Activated T-helper 17 cell treated with anti-CD3 and anti-CD28 coated beads, Interleukin-2, amount 50 U/mL, for 72 hours (primary cell): ENCODE measurements around the gene MYO10. TPM values are rescaled to one million over a fixed set of nuclear protein-coding genes. Genes with fewer than 3 reads are reported as not detected.

Source experiments
- ATAC-seq: fragments of 150-1000 bp; cut with Tn5 transposase; replicated peaks from 2 replicates; pipeline ENCODE4 v1.10.0; 2021; ENCODE audit warnings: mild to moderate bottlenecking, moderate library complexity
- H3K27ac Mint-ChIP-seq: one replicate; pipeline ENCODE4 v1.8.0; 2022; ENCODE audit warnings: mixed read lengths
- H3K27me3 Mint-ChIP-seq: one replicate; pipeline ENCODE4 v1.8.0; 2022; ENCODE audit warnings: mixed read lengths
- H3K36me3 Mint-ChIP-seq: one replicate; pipeline ENCODE4 v1.8.0; 2022; ENCODE audit warnings: low read depth, mild to moderate bottlenecking, mixed read lengths
- H3K4me1 Mint-ChIP-seq: one replicate; pipeline ENCODE4 v1.8.0; 2022; ENCODE audit warnings: mixed read lengths
- H3K4me3 Mint-ChIP-seq: one replicate; pipeline ENCODE4 v1.8.0; 2022; ENCODE audit warnings: mild to moderate bottlenecking, mixed read lengths
- H3K9me3 Mint-ChIP-seq: one replicate; pipeline ENCODE4 v1.8.0; 2022; ENCODE audit warnings: mixed read lengths
- total RNA-seq, 2 donors: library from RNA; stranded (reverse); gene quantifications; one replicate each; pipeline ENCODE4 v1.2.3, GENCODE V29; 2022

Gene MYO10
- total RNA-seq, 2 donors from 2014 or later, result 0.34 to 0.80 TPM

DNA sequence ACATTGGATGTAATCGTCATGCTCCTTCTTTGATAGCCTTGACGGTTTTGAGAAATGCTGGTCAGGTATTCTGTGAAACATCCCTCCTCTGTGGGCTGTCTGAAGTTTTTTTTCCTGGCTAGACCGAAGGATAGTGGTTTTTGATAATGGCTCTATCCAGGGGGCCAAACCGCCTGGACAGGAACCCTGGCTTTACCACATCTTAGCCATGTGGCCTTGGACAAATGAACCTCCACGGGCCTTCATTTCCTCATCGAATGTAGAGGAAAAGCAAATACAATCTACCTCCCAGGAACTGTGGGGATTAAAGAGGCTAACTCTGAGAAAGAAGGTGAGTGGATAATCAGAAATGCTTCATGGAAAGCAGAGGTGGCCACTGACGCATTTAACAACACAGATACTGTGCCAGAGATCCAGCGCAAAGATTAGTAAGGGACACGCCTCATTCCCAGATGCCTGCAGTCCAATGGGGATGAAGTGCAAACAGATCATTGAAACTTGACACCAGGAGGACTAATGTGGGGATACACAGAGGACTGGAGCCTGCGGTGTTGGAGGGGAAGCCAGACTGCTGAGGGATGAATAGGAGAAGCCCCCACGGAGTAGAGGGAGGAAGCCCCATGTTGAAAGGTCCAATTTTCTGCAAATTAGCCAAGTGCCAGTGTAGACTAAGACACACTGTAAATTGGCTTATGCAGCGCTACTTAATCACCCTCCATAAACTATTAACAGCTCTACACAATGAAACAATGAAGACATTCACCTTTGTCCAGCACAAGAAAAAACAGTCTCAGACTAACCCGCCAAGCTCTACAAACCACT, 41.6 kb downstream of the MYO10 start:
- H3K36me3 Mint-ChIP-seq, result no peaks in the 10 kb centered on the region
- no peak overlapping the region for H3K27ac Mint-ChIP-seq
- H3K4me1 Mint-ChIP-seq, result no peaks in the 10 kb centered on the region
- no peaks in the 10 kb centered on the region for H3K9me3 Mint-ChIP-seq
- ATAC-seq, result no peak
- H3K4me3 Mint-ChIP-seq, result no peak overlapping the region
- H3K27me3 Mint-ChIP-seq, result no peaks in the 10 kb centered on the region

DNA sequence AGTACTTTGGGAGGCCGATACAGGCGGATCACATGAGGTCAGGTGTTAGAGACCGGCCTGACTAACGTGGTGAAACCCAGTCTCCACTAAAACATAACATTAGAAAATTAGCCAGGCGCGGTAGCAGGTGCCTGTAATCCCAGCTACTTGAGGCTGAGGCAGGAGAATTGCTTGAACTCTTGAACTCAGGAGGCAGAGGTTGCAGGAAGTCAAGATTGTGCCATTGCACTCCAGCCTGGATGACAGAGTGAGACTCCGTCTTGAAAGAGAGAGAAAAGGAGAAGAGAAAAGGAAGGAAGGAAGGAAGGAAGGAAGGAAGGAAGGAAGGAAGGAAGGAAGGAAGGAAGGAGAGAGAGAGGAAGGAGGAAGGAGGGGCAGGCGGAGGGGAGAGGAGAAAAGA, 45.1 kb downstream of the MYO10 start:
- no peak for ATAC-seq

DNA sequence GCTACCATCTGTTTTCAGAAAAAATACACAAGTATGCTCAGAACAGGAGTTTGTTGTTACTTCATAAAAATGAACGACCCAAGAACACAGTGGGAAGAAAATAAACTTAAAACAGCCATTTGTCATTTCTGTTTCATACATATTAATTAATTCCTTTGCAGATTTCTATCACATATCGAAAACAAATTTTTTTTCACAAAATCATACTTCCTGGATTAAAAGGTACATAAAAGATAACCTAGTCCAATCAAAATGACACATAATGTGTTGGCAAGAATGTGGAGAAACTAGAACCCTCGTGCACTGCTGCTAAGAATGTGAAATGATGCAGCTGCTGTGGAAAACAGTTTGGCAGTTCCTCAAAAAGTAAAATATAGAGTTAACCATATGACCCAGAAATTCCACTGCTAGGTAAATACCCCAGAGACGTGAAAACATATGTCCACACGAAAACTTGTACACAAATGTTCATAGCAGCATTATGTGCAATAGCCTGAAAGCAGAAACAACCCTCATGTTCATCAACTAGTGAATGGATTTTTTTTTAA, 46.0 kb downstream of the MYO10 start:
- no peaks in the 10 kb centered on the region for H3K9me3 Mint-ChIP-seq
- peaks cover 11% of the 10 kb centered on the region for H3K27me3 Mint-ChIP-seq
- H3K4me3 Mint-ChIP-seq, result no peak overlapping the region
- H3K27ac Mint-ChIP-seq, result no peak overlapping the region
- H3K4me1 Mint-ChIP-seq, result no peaks in the 10 kb centered on the region
- ATAC-seq, result no peak
- H3K36me3 Mint-ChIP-seq, result no peaks in the 10 kb centered on the region

More for the DNA sequence above, 45.1 kb downstream of the MYO10 start:
- peaks cover 9% of the 10 kb centered on the region for H3K27me3 Mint-ChIP-seq
- H3K4me1 Mint-ChIP-seq, result no peaks in the 10 kb centered on the region
- H3K4me3 Mint-ChIP-seq, result no peak overlapping the region
- no peaks in the 10 kb centered on the region for H3K36me3 Mint-ChIP-seq
- H3K27ac Mint-ChIP-seq, result no peak overlapping the region
- no peaks in the 10 kb centered on the region for H3K9me3 Mint-ChIP-seq

DNA sequence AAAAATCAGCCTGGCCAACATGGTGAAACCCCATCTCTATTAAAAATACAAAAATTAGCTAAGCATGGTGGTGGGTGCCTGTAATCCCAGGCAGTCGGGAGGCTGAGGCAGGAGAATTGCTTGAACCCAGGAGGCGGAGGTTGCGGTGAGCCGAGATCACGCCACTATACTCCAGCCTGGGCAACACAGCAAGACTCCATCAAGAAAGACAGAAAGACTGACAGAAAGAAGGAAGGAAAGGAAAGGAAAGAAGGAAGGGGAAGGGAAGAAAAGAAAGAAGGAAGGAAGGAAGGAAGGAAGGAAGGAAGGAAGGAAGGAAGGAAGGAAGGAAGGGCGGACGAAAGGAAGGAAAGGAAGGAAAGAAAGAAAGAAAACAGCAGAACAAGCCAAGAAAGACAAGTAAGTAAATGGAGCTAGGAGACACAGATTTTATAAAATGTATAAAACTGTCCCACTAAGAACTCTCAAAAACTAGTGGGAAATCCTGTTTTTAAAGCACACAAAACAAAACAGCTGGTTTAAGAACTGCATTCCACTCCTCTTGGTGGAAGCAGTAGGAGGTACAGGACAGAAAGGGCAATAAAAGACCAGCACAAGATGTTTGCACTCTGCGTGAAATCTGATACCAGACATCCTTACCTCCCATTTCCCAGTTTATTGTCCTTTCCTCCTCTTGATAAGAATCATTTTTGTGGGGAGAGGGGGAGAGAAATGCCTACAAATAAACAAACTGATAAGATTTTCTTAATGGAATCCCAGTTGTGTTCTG, 46.7 kb downstream of the MYO10 start:
- H3K36me3 Mint-ChIP-seq, result no peaks in the 10 kb centered on the region
- H3K4me1 Mint-ChIP-seq, result no peaks in the 10 kb centered on the region
- no peaks in the 10 kb centered on the region for H3K9me3 Mint-ChIP-seq
- H3K4me3 Mint-ChIP-seq, result no peak overlapping the region
- ATAC-seq, result no peak
- H3K27ac Mint-ChIP-seq, result no peak overlapping the region
- peaks cover 11% of the 10 kb centered on the region for H3K27me3 Mint-ChIP-seq

DNA sequence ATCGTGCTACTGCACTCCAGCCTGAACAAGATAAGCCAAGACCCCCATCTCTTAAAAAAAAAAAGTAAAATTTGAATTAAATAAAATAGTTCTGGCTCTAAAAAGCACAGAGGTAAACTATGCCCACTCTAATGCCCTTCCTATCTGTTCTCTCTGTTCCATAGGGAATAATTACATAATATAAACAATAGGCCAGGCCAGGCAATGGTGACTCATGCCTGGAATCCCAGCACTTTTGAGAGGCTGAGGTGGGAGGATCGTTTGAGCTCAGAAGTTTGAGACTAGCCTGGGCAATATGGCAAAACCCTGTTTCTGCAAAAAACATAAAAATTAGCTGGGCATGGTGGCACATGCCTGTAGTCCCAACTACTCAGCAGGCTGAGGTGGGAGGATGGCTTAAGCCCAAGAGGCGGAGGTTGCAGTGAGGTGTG, 47.4 kb downstream of the MYO10 start:
- H3K27me3 Mint-ChIP-seq, result peaks cover 11% of the 10 kb centered on the region
- H3K4me1 Mint-ChIP-seq, result no peaks in the 10 kb centered on the region
- no peak for ATAC-seq
- H3K27ac Mint-ChIP-seq, result no peak overlapping the region
- H3K4me3 Mint-ChIP-seq, result no peak overlapping the region
- no peaks in the 10 kb centered on the region for H3K9me3 Mint-ChIP-seq
- H3K36me3 Mint-ChIP-seq, result no peaks in the 10 kb centered on the region

DNA sequence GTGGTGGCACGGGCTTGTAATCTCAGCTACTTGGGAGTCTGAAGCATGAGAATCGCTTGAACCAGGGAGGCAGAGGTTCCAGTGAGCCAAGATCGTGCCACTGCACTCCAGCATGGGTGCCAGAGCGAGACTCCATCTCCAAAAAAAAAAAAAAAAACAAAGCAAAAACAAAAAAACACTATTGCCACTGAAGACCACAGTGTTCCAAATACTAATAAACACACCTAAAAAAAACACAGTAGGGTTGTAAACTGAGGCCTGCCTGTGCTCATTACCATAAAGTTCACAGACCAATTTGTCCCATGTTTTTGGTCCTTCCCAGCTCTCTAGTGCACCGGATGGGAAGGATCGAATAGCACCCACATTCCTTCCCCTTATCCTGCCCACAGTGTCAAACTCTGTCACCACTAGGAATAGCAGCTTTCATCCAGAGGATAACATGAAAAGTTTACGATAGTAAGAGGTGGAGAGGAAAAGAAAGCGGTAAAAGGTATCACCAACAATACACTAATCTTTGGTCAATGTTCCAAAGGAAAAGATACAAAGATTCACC, 49.2 kb downstream of the MYO10 start:
- H3K4me3 Mint-ChIP-seq, result no peak overlapping the region
- H3K36me3 Mint-ChIP-seq, result no peaks in the 10 kb centered on the region
- no peaks in the 10 kb centered on the region for H3K9me3 Mint-ChIP-seq
- H3K27ac Mint-ChIP-seq, result no peak overlapping the region
- H3K27me3 Mint-ChIP-seq, result peaks cover 11% of the 10 kb centered on the region
- no peaks in the 10 kb centered on the region for H3K4me1 Mint-ChIP-seq
- ATAC-seq, result no peak

DNA sequence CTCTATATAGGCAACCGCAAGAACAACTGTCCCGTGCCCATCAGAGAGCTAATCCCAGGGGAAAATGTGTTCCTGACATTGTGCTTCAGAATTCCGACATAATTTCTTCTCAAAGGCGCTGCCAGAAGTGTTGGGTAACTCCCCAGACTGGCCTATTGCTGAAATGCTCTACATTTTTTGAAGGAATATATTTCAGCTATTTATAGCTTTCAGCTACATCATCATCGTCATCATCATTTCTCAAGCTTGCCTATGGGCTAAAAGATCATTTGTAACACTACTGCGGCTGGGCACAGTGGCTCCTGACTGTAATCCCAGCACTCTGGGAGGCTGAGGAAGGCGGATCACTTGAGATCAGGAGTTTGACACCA, 49.7 kb downstream of the MYO10 start:
- Mint-ChIP-seq H3K27me3 (peaks cover 11% of the 10 kb centered on the region), H3K9me3 (no peaks in the 10 kb centered on the region), H3K27ac (no peak overlapping the region), H3K36me3 (no peaks in the 10 kb centered on the region), H3K4me3 (no peak overlapping the region), H3K4me1 (no peaks in the 10 kb centered on the region)
- no peak for ATAC-seq

DNA sequence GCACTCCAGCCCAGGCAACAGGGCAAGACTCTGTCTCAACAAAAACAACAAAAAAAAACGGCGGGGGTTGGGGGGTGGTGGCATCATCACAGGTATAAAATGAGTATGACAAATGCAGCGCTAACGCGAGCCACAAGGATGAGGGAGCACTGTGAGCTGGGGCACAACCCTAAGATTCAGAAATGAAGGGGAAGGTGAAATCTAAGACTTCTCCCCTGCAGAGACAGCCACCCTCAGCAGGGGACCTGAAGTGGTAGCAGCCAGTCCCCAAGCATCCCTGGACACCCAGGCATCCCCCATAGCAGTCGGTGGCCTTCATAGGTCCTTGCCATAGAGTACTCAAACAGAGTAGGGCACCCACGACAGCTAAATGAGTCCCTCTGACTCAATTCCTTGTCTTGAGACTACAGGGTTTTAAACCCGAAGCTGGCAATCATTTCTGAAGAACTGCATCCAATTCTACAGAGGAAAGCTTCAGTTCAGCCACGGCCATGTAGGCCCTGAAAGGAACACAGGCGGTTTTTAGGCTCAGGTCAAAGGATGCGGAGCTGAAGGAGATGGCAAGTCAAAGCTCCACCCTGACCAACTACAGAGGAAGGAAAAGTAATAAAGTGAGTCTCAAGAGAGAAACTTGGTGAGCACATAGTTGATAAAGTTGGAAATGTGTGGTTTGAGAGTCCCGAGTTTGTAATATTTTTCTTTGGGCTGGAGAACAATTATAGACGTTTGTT, 50.3 kb downstream of the MYO10 start:
- H3K27ac Mint-ChIP-seq, result no peak overlapping the region
- ATAC-seq, result no peak
- no peaks in the 10 kb centered on the region for H3K9me3 Mint-ChIP-seq
- peaks cover 11% of the 10 kb centered on the region for H3K27me3 Mint-ChIP-seq
- H3K36me3 Mint-ChIP-seq, result no peaks in the 10 kb centered on the region
- no peak overlapping the region for H3K4me3 Mint-ChIP-seq
- H3K4me1 Mint-ChIP-seq, result no peaks in the 10 kb centered on the region

DNA sequence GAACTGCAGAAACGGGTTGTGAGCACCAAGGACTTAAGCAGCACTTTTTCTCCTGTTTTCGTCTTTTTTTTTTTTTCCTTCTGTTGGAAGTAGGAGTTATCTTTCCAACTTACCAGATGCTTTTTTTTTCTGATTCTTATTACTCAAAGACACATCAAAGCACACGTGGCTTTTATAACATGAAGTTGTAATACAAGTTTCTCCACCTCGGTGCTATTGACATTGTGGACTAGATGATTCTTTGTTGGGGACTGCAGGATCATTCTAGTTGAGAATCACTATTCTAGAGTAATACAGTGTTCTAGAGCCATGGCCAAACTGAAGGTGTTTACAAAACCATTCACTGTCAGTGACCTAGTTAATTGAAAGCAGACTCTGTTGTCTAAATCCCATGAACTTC, 51.5 kb downstream of the MYO10 start:
- no peaks in the 10 kb centered on the region for H3K9me3 Mint-ChIP-seq
- no peak overlapping the region for H3K27ac Mint-ChIP-seq
- no peaks in the 10 kb centered on the region for H3K36me3 Mint-ChIP-seq
- no peak for ATAC-seq
- H3K4me3 Mint-ChIP-seq, result no peak overlapping the region
- H3K4me1 Mint-ChIP-seq, result no peaks in the 10 kb centered on the region
- H3K27me3 Mint-ChIP-seq, result peaks cover 11% of the 10 kb centered on the region

DNA sequence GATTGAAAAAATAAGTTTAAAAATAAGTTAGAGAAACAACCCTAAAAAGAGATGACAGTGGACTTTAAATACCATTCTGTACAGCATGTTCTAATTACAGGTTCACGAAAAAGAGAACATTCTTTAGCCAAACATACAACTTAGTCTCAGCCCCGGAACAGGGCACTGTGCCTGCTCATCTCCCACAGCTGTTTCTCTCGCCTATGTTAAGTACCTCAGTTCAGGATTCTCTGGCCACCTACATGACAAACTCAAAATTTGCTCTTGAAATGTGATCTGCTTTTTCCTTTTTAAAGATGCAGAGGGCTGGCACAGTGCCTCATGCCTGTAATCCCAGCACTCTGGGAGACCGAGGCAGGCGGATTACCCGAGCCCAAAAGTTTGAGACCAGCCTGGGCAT, 52.3 kb downstream of the MYO10 start:
- Mint-ChIP-seq H3K9me3 (no peaks in the 10 kb centered on the region), H3K36me3 (no peaks in the 10 kb centered on the region), H3K27me3 (peaks cover 11% of the 10 kb centered on the region), H3K4me1 (no peaks in the 10 kb centered on the region), H3K27ac (no peak overlapping the region), H3K4me3 (no peak overlapping the region)
- ATAC-seq, result no peak

DNA sequence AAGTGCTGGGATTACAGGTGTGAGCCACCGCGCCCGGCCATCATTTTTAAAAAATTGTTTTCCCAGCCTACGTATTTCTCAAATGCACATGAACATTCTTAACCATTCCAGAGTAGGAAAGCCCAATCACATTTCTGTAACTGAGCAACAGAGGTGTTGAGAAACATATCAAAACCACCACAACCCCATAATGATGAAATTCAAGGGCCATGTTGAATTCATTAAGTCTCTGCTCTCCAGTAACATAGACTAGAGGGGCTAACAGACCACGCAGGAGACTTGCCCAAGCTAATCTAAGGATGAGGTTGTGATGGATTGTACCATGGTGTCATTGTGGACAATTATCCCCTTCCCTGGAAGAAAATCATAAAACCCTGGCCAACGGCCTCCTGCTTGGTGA, 52.9 kb downstream of the MYO10 start:
- H3K36me3 Mint-ChIP-seq, result no peaks in the 10 kb centered on the region
- no peak for ATAC-seq

DNA sequence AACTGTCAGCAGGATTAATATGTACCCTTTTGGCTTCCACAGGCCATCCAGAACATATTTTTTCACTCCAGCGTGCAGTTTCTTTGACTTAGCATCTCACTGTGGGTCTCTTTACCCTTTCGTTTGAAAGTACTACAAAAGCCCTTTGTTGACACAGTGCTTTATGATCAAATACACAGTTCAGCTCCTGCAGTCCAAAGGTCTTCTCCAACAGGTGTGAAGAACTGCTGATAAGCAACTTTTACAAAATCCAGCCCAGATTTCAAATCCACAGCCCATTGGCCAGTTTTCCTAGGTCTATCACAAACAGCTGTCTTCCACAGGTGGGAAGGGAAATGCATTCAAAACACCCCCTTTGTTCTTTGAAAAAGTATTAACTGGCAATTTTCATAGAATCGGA, 54.8 kb downstream of the MYO10 start:
- Mint-ChIP-seq H3K4me1 (no peaks in the 10 kb centered on the region), H3K27me3 (peaks cover 4% of the 10 kb centered on the region), H3K4me3 (no peak overlapping the region), H3K36me3 (no peaks in the 10 kb centered on the region), H3K9me3 (no peaks in the 10 kb centered on the region), H3K27ac (no peak overlapping the region)
- no peak for ATAC-seq

More for the DNA sequence above, 52.9 kb downstream of the MYO10 start:
- no peak overlapping the region for H3K4me3 Mint-ChIP-seq
- H3K9me3 Mint-ChIP-seq, result no peaks in the 10 kb centered on the region
- no peaks in the 10 kb centered on the region for H3K4me1 Mint-ChIP-seq
- no peak overlapping the region for H3K27ac Mint-ChIP-seq
- H3K27me3 Mint-ChIP-seq, result peaks cover 11% of the 10 kb centered on the region

DNA sequence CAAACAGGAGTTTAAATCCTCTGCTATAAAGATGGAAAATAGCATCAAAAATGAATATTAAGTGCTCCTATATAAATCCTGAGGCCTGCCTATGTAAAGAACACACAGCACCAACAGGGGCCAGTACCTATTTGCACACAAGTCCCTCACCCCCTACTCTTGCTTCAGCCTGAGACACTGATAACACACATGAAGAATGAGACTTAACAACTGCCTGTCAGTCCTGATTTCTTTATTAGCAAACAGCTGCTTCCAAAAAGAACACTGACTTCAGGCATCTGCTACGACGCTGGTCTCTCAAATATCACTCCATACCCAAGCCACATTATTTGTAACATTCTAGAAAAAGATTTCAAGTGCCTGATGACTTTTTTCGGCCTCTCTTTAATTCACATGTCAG, 55.5 kb downstream of the MYO10 start:
- no peak for ATAC-seq
- H3K27ac Mint-ChIP-seq, result no peak overlapping the region

DNA sequence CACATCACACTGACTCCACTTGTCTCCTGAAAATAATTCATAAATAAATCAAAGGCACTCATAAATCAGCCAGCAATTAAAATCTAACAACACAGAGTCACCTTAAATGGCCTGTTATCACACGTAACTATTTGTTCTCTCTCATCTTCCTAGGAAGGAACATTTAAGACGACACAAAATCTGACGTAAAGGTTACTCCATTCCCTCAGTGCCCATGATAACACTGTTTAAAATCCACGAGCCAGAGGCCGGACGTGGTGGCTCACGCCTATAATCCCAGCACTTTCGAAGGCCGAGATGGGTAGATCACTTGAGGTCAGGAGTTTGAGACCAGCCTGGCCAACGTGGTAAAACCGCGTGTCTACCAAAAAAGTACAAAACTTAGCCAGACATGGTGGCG, 56.4 kb downstream of the MYO10 start:
- Mint-ChIP-seq H3K27ac (no peak overlapping the region), H3K9me3 (peaks cover 1% of the 10 kb centered on the region), H3K4me1 (no peaks in the 10 kb centered on the region), H3K4me3 (no peak overlapping the region), H3K36me3 (no peaks in the 10 kb centered on the region), H3K27me3 (no peaks in the 10 kb centered on the region)
- ATAC-seq, result no peak

More for the DNA sequence above, 55.5 kb downstream of the MYO10 start:
- no peaks in the 10 kb centered on the region for H3K27me3 Mint-ChIP-seq
- no peaks in the 10 kb centered on the region for H3K9me3 Mint-ChIP-seq
- H3K36me3 Mint-ChIP-seq, result no peaks in the 10 kb centered on the region
- no peak overlapping the region for H3K4me3 Mint-ChIP-seq
- H3K4me1 Mint-ChIP-seq, result no peaks in the 10 kb centered on the region
